Measurements from ENCODE around the gene SUDS3.
"Not testable (repeated sequence)": the region's sequence is repeated elsewhere in the genome, so short reads cannot be mapped to it uniquely, and the experiment has no call there.

Gene SUDS3

GRCh38 chr12:118376089-118377020 is at the start of gene SUDS3:
TSS of gene SUDS3 (plus strand) at chr12:118376555. CDS start at chr12:118376692, 137 bp downstream.
- peak; percentile 98 for DNase-seq

GRCh38 chr12:118326991-118327390 is 49.4 kb upstream of the SUDS3 start:
- DNase-seq = no peak

GRCh38 chr12:118327391-118327790 is 49.0 kb upstream of the SUDS3 start:
- no peak for DNase-seq

GRCh38 chr12:118328486-118329330 is 47.6 kb upstream of the SUDS3 start:
- DNase-seq = no peak

- no peak for DNase-seq
These were observed 45.8 kb upstream of the SUDS3 start for GRCh38 chr12:118330421-118331018.

- no peak for DNase-seq
These were observed 43.8 kb upstream of the SUDS3 start for GRCh38 chr12:118332511-118332910.

- no peak for DNase-seq
These were observed 42.1 kb upstream of the SUDS3 start for GRCh38 chr12:118334241-118334640.

GRCh38 chr12:118334939-118335567 is 41.3 kb upstream of the SUDS3 start:
- DNase-seq = no peak

- DNase-seq = no peak
These were observed 40.2 kb upstream of the SUDS3 start for GRCh38 chr12:118336123-118336522.

- no peak for DNase-seq
These were observed 39.0 kb upstream of the SUDS3 start for GRCh38 chr12:118337194-118337838.

GRCh38 chr12:118342090-118342489 is 34.3 kb upstream of the SUDS3 start:
- no peak for DNase-seq

GRCh38 chr12:118344829-118345228 is 31.5 kb upstream of the SUDS3 start:
- no peak for DNase-seq

- no peak for DNase-seq
These were observed 31.0 kb upstream of the SUDS3 start for GRCh38 chr12:118345355-118345754.

- no peak for DNase-seq
These were observed 29.5 kb upstream of the SUDS3 start for GRCh38 chr12:118346895-118347294.

- no peak for DNase-seq
These were observed 28.4 kb upstream of the SUDS3 start for GRCh38 chr12:118347916-118348315.

- no peak for DNase-seq
These were observed 25.3 kb upstream of the SUDS3 start for GRCh38 chr12:118350908-118351559.

GRCh38 chr12:118353721-118354120 is 22.6 kb upstream of the SUDS3 start:
- no peak for DNase-seq

- DNase-seq = not testable (repeated sequence)
These were observed 21.9 kb upstream of the SUDS3 start for GRCh38 chr12:118354503-118354902.

GRCh38 chr12:118354903-118355302 is 21.5 kb upstream of the SUDS3 start:
- DNase-seq = no peak

GRCh38 chr12:118355843-118356242 is 20.5 kb upstream of the SUDS3 start:
- DNase-seq = no peak

GRCh38 chr12:118356809-118357256 is 19.5 kb upstream of the SUDS3 start:
- no peak for DNase-seq

Data from activated CD8-positive, alpha-beta memory T cell treated with anti-CD3 and anti-CD28 coated beads, Interleukin-2, amount 50 U/mL, for 48 hours (primary cell).